Loucy (cell line): ENCODE data around the gene SUN2.

Source experiments
- EZH2phosphoT487 ChIP-seq: fragments of 200-600 bp; IDR thresholded peaks from 2 replicates; pipeline ENCODE4 v1.6.1; 2018; ENCODE audit warnings: antibody characterized with exemption, mild to moderate bottlenecking, moderate library complexity, borderline replicate concordance
- TF ChIP-seq, protein P1 (sequence below): fragments of 200-600 bp; sonication (generic); conservative IDR thresholded peaks from 2 replicates; pipeline ENCODE4 v1.5.1; 2014; ENCODE audit warnings: mild to moderate bottlenecking, antibody characterized with exemption, low read length

DNA sequence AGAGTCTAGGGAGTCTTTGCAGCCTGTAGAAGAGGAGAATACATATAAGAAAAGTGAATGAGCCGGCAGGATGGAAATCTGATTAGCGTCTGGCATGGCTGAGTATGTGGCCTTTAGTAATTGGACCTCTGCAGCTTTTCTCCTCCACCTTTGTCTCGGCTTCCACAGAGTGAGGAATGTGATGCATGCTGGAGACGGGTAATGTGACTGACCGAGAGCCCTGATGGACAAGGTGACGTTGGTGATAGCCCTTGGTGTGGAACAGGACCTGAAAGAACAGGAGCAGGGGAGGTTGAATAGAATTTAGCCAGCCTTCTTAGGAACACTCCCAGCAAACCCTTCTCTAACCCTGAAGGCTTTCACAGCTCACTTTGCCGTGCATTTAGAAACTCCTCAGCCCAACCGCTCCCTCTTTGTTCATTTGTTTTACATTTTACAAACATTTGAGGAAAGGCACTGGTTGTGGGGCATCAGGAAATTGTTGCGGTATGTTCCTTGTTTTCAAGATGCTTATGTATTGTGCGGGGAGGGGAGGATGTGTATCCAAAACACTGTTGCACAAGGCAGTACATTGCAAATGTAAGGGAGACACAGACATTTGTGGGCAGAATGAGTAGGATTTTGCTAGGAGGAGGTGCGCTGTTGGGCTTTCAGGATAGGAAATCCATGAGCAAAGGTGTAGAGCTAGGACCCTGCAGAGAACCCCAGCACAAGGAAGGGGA lies 43.2 kb downstream of the SUN2 start:
- TF ChIP-seq, protein P1, sequence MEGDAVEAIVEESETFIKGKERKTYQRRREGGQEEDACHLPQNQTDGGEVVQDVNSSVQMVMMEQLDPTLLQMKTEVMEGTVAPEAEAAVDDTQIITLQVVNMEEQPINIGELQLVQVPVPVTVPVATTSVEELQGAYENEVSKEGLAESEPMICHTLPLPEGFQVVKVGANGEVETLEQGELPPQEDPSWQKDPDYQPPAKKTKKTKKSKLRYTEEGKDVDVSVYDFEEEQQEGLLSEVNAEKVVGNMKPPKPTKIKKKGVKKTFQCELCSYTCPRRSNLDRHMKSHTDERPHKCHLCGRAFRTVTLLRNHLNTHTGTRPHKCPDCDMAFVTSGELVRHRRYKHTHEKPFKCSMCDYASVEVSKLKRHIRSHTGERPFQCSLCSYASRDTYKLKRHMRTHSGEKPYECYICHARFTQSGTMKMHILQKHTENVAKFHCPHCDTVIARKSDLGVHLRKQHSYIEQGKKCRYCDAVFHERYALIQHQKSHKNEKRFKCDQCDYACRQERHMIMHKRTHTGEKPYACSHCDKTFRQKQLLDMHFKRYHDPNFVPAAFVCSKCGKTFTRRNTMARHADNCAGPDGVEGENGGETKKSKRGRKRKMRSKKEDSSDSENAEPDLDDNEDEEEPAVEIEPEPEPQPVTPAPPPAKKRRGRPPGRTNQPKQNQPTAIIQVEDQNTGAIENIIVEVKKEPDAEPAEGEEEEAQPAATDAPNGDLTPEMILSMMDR: no peak
- TF ChIP-seq EZH2phosphoT487: no peak
